IMR-90 (cell line): ENCODE results near the gene TRA2A.

Experiments used
- CHD1 ChIP-seq: IDR thresholded peaks from 2 replicates; pipeline ENCODE4 v1.6.1; 2012; ENCODE audit warnings: low read depth, low read length, improper control_type of control experiment
- CTCF ChIP-seq: conservative IDR thresholded peaks from 2 replicates; pipeline ENCODE4 v1.5.1; 2012; ENCODE audit warnings: mild to moderate bottlenecking, low read depth, low read length, improper control_type of control experiment
- ELK1 ChIP-seq: fragments of 150-350 bp; IDR thresholded peaks from 2 replicates; pipeline ENCODE4 v1.6.1; 2016; ENCODE audit warnings: low read depth, mild to moderate bottlenecking, low read length, moderate library complexity, borderline replicate concordance
- MAZ ChIP-seq: IDR thresholded peaks from 2 replicates; pipeline ENCODE4 v1.6.1; 2012; ENCODE audit warnings: low read depth, mild to moderate bottlenecking, low read length, improper control_type of control experiment, moderate library complexity, borderline replicate concordance
- MXI1 ChIP-seq: IDR thresholded peaks from 2 replicates; pipeline ENCODE4 v1.6.1; 2012; ENCODE audit warnings: low read depth, mild to moderate bottlenecking, low read length, moderate library complexity, borderline replicate concordance
- NFE2L2 ChIP-seq: fragments of 150-350 bp; IDR thresholded peaks from 2 replicates; pipeline ENCODE4 v1.6.1; 2016; ENCODE audit warnings: low read depth, mild to moderate bottlenecking, low read length
- POLR2A ChIP-seq: IDR thresholded peaks from 2 replicates; pipeline ENCODE4 v1.6.1; 2012; ENCODE audit warnings: mild to moderate bottlenecking, low read depth, low read length
- RAD21 ChIP-seq: IDR thresholded peaks from 2 replicates; pipeline ENCODE4 v1.6.1; 2012; ENCODE audit warnings: low read length, improper control_type of control experiment
- RCOR1 ChIP-seq: IDR thresholded peaks from 2 replicates; pipeline ENCODE4 v1.6.1; 2012; ENCODE audit warnings: mild to moderate bottlenecking, low read length, improper control_type of control experiment; ENCODE audit not compliant: insufficient replicate concordance
- RFX5 ChIP-seq: IDR thresholded peaks from 2 replicates; pipeline ENCODE4 v1.8.0; 2012; ENCODE audit warnings: low read depth, mild to moderate bottlenecking, low read length, moderate library complexity
- SMC3 ChIP-seq: fragments of 150-350 bp; IDR thresholded peaks from 2 replicates; pipeline ENCODE4 v1.6.1; 2016; ENCODE audit warnings: low read depth, mild to moderate bottlenecking, antibody characterized with exemption, low read length, moderate library complexity
- USF2 ChIP-seq: fragments of 150-350 bp; IDR thresholded peaks from 2 replicates; pipeline ENCODE4 v1.6.1; 2017; ENCODE audit warnings: mild to moderate bottlenecking, antibody characterized with exemption, low read length, low read depth

- TF ChIP-seq POLR2A (no peak), ELK1 (no peak), CTCF (no peak), MAZ (no peak), RAD21 (no peak), RCOR1 (no peak), NFE2L2 (no peak), SMC3 (no peak), USF2 (no peak), MXI1 (no peak), RFX5 (no peak), CHD1 (no peak)
Observed at GRCh38 chr7:23472046-23472445, 59.7 kb downstream of the TRA2A start.
